GM12878 (cell line): ENCODE results near the gene DQX1. TPM values are rescaled to one million over a fixed set of nuclear protein-coding genes. Genes with fewer than 3 reads are reported as not detected.

Experiments
- ATAC-seq: fragments of 200-7000 bp; cut with Tn5 transposase; 3 replicates; pipeline ENCODE4 v1.9.1; 2020; ENCODE audit warnings: mild to moderate bottlenecking, moderate library complexity
- BruUV-seq: library from RNA; stranded (reverse); fragments of 400-500 nt; replicated peaks from 2 replicates; lab custom pipeline; 2021; lab: Mats Ljungman, UMichigan
- CTCF ChIA-PET: fragments of 300-600 bp; sonication (Branson Sonifier 250); formaldehyde crosslinking; extraction: SDS; loops from one replicate; lab custom pipeline; 2021; ENCODE audit warnings: inconsistent platforms; lab: Yijun Ruan, JAX
- POLR2A ChIA-PET: fragments of 350-600 bp; formaldehyde crosslinking; extraction: SDS; loops from one replicate; lab custom pipeline; 2021; ENCODE audit warnings: inconsistent platforms; lab: Charles Lee
- RAD21 ChIA-PET: fragments of 300-600 bp; sonication (Branson Sonifier 250); formaldehyde crosslinking; loops from one replicate; lab custom pipeline; 2023; ENCODE audit warnings: antibody characterized with exemption; ENCODE audit not compliant: unreplicated experiment; lab: Charles Lee
- SMC1A ChIA-PET: fragments of 300-600 bp; sonication (Branson Sonifier 250); formaldehyde crosslinking; loops from one replicate; lab custom pipeline; 2023; ENCODE audit not compliant: unreplicated experiment, uncharacterized antibody; lab: Charles Lee
- DNase-seq: peaks from one replicate; pipeline ENCODE4 v3.0.0-alpha.2; 2011; ENCODE audit warnings: low read depth, low spot score
- FAIRE-seq: peaks from 3 replicates; lab custom pipeline; 2011; peaks lifted over from hg19 to GRCh38; lab: Jason Lieb, UNC
- H2AFZ ChIP-seq: 2 replicates; pipeline ENCODE4 v1.6.0; 2011; ENCODE audit warnings: low read depth, low read length, control low read depth; ENCODE audit not compliant: control insufficient read depth
- H3K27ac ChIP-seq: 2 replicates; pipeline ENCODE4 v1.5.1; 2011; ENCODE audit warnings: control low read depth; ENCODE audit not compliant: control insufficient read depth, insufficient read depth
- H3K27me3 ChIP-seq, 2 experiments: replicated peaks in 1 of 2; 2 replicates each; pipeline versions ENCODE4 v1.6.0 to v1.6.1; 2011; ENCODE audit warnings: low read length in 1 of 2; ENCODE audit not compliant: control insufficient read depth in 2 of 2, insufficient read depth in 2 of 2
- H3K36me3 ChIP-seq, 2 experiments: 2 replicates each; pipeline ENCODE4 v1.5.1; 2011; ENCODE audit warnings: low read length in 1 of 2; ENCODE audit not compliant: control insufficient read depth in 2 of 2, insufficient read depth in 2 of 2
- H3K4me1 ChIP-seq: 2 replicates; pipeline ENCODE4 v1.6.1; 2011; ENCODE audit warnings: mild to moderate bottlenecking, low read length, moderate library complexity, mixed read lengths; ENCODE audit not compliant: control insufficient read depth, insufficient read depth
- H3K4me2 ChIP-seq: 2 replicates; pipeline ENCODE4 v1.6.0; 2011; ENCODE audit warnings: control low read depth; ENCODE audit not compliant: control insufficient read depth, insufficient read depth
- H3K4me3 ChIP-seq: fragments of 200-600 bp; sonication (generic); 2 replicates; pipeline ENCODE4 v1.5.1; 2016
- H3K79me2 ChIP-seq: 2 replicates; pipeline ENCODE4 v1.6.0; 2011; ENCODE audit warnings: low read length; ENCODE audit not compliant: control insufficient read depth, insufficient read depth
- H3K9ac ChIP-seq: 2 replicates; pipeline ENCODE4 v1.8.0; 2011; ENCODE audit warnings: low read length, control low read depth, mixed read lengths; ENCODE audit not compliant: control insufficient read depth, insufficient read depth
- H3K9me3 ChIP-seq: replicated peaks from 3 replicates; pipeline ENCODE4 v1.5.1; 2011; ENCODE audit warnings: mild to moderate bottlenecking, low read length; ENCODE audit not compliant: control insufficient read depth, insufficient read depth
- H4K20me1 ChIP-seq: 2 replicates; pipeline ENCODE4 v1.6.0; 2011; ENCODE audit not compliant: control insufficient read depth, insufficient read depth
- CTCF ChIP-seq, 3 experiments: IDR thresholded peaks in 2 of 3; conservative IDR thresholded peaks in 1 of 3; 2 replicates each; pipeline ENCODE4 v1.5.1; 2011; ENCODE audit warnings: low read depth in 3 of 3, low read length in 3 of 3, mild to moderate bottlenecking in 3 of 3, control low read depth in 2 of 3, moderate library complexity in 2 of 3, inconsistent platforms in 1 of 3, mixed read lengths in 1 of 3; ENCODE audit not compliant: control insufficient read depth in 2 of 3, insufficient read depth in 1 of 3; ENCODE audit errors: extremely low read depth in 1 of 3
- DPF2 ChIP-seq: fragments of 450-650 bp; IDR thresholded peaks from 2 replicates; pipeline ENCODE4 v1.6.1; 2017; ENCODE audit warnings: mild to moderate bottlenecking
- ELK1 ChIP-seq: IDR thresholded peaks from 2 replicates; pipeline ENCODE4 v1.6.1; 2012; ENCODE audit warnings: low read depth, low read length, improper control_type of control experiment
- MLLT1 ChIP-seq: fragments of 450-650 bp; IDR thresholded peaks from 2 replicates; pipeline ENCODE4 v1.6.1; 2016; ENCODE audit warnings: mild to moderate bottlenecking
- MTA2 ChIP-seq: fragments of 450-650 bp; IDR thresholded peaks from 2 replicates; pipeline ENCODE4 v1.6.1; 2016; ENCODE audit warnings: low read depth, mild to moderate bottlenecking, moderate library complexity
- MXI1 ChIP-seq: fragments of 150-350 bp; IDR thresholded peaks from 2 replicates; pipeline ENCODE4 v1.6.1; 2011; ENCODE audit warnings: low read depth, mild to moderate bottlenecking, inconsistent platforms, low read length, improper control_type of control experiment
- NR2C1 ChIP-seq: fragments of 450-650 bp; IDR thresholded peaks from 2 replicates; pipeline ENCODE4 v1.6.1; 2017; ENCODE audit warnings: antibody characterized with exemption, mild to moderate bottlenecking, moderate library complexity
- PKNOX1 ChIP-seq: fragments of 450-650 bp; IDR thresholded peaks from 2 replicates; pipeline ENCODE4 v1.6.1; 2016; ENCODE audit warnings: mild to moderate bottlenecking
- PML ChIP-seq: IDR thresholded peaks from 2 replicates; pipeline ENCODE4 v1.6.1; 2012; ENCODE audit warnings: low read length, inconsistent platforms
- RAD21 ChIP-seq: IDR thresholded peaks from 2 replicates; pipeline ENCODE4 v1.6.1; 2011; ENCODE audit warnings: mild to moderate bottlenecking, low read depth, low read length, moderate library complexity; ENCODE audit not compliant: insufficient read depth
- SREBF2 ChIP-seq: IDR thresholded peaks from 2 replicates; pipeline ENCODE4 v1.6.1; 2012; ENCODE audit warnings: mild to moderate bottlenecking, low read length
- STAT1 ChIP-seq: fragments of 450-650 bp; conservative IDR thresholded peaks from 2 replicates; pipeline ENCODE4 v1.6.1; 2014; ENCODE audit warnings: antibody characterized with exemption, mild to moderate bottlenecking
- WGBS: methylation state at CpG from one replicate; pipeline ENCODE4 v1.1.6; 2016; ENCODE audit warnings: low lambda C conversion rate; ENCODE audit not compliant: insufficient replicate concordance, insufficient coverage; ENCODE audit errors: missing lambda C conversion rate; 5-methylcytosine and 5-hydroxymethylcytosine counted together
- in situ Hi-C: fragments of 300-500 bp; cut with MboI; formaldehyde crosslinking; loops from 9 replicates; pipeline ENCODE4 v1.14.3; 2018; ENCODE audit warnings: mixed read lengths
- intact Hi-C: fragments of 100-400 bp; cut with micrococcal nuclease; formaldehyde crosslinking; loops from one replicate; pipeline ENCODE4 v1.14.2; 2022; ENCODE audit not compliant: unreplicated experiment
- polyA plus RNA-seq, 11 experiments: library from polyadenylated mRNA; depleted of rRNA in 4 of 11; unstranded in 6 of 11; stranded (reverse) in 5 of 11; fragments of >200 nt; fragmentation: Nextera tagmentation in 4 of 11; fragmentation: Illumina TruSeq in 1 of 11; extraction: Ambion mirVana in 4 of 11; extraction: Trizol in 1 of 11; gene quantifications; 1 replicate in 1 of 11; 2 replicates in 10 of 11; pipeline versions ENCODE4 v1.2.1 to v1.2.3, GENCODE V29; 2011 to 2016; ENCODE audit warnings: inconsistent platforms in 2 of 11, missing spikeins in 2 of 11, low read depth in 1 of 11
- total RNA-seq, 4 experiments: library from RNA; depleted of rRNA in 3 of 4; stranded (reverse); fragments of >200 nt in 3 of 4; fragmentation: Illumina TruSeq in 1 of 4; extraction: Trizol in 1 of 4; gene quantifications; 2 replicates each; pipeline versions ENCODE4 v1.2.1 to v1.2.3, GENCODE V29; 2013 to 2021

Gene DQX1
- total and polyA plus RNA-seq, 10 of the 15 experiments (the other 5 are each of a cell fraction or from before 2014, with no cell fraction given), result 0.34 to 2.1 (median 0.86) TPM

GRCh38 chr2:74510272-74510671 lies 15.8 kb downstream of the DQX1 start (continued):
- TF ChIP-seq NR2C1 (no peak), MXI1 (no peak), CTCF (IDR thresholded peaks at IDR 0.05 in 2 of 3, conservative IDR thresholded peaks at IDR 0.05 in 1 of 3; ENCODE audit: control insufficient read depth in 2 of 3, extremely low read depth in 1 of 3, insufficient read depth in 1 of 3, low read depth in 3 of 3, low read length in 3 of 3) (no peak), PKNOX1 (no peak)

GRCh38 chr2:74507926-74508520 lies 18.0 kb downstream of the DQX1 start:
- H3K9me3 ChIP-seq, result no peaks in the 10 kb centered on the region
- SMC1A ChIA-PET, result interaction anchor here (0.7 to 5.2 kb wide), 4 partner anchors 22 to 78 kb away, joined by 3 to 71 read pairs (median 28); partner anchors contain the start of genes AUP1, DQX1 and HTRA2
- H3K4me2 ChIP-seq, result peak overlapping the region; percentile 95
- peaks cover 0 to 7% of the 10 kb centered on the region in 2 experiments; a peak in 1 of 4 replicates for H3K36me3 ChIP-seq
- no peak for FAIRE-seq
- peak; percentile 53 for ATAC-seq
- peak overlapping the region; percentile 100 for H2AFZ ChIP-seq
- H3K79me2 ChIP-seq, result peaks cover 12% of the 10 kb centered on the region
- in situ Hi-C loops (no loop called here), intact Hi-C loops (loop anchor here (1.0 kb wide), 2 partner anchors 21 to 79 kb away; partner anchors contain the start of genes AUP1 and HTRA2)
- peak overlapping the region; percentile 93 for H3K9ac ChIP-seq
- DNase-seq, result no peak
- TSS peak; percentile 78 for BruUV-seq
- WGBS, result 16% methylated on average over 38 of the region's 38 CpGs
- peaks cover 22% of the 10 kb centered on the region for H3K4me1 ChIP-seq
- CTCF ChIA-PET, result interaction anchor here (0.6 to 13.9 kb wide), 9 partner anchors 12 to 91 kb away, joined by 3 to 231 read pairs (median 6); partner anchors contain the start of genes AUP1, CCDC142, DQX1 and HTRA2
- RAD21 ChIA-PET, result interaction anchor here (0.9 to 5.5 kb wide), 4 partner anchors 23 to 79 kb away, joined by 3 to 61 read pairs (median 26); partner anchors contain the start of genes AUP1 and HTRA2
- POLR2A ChIA-PET, result interaction anchor here (0.9 to 5.8 kb wide), 7 partner anchors 14 to 81 kb away, joined by 3 to 33 read pairs (median 3); partner anchors contain the start of genes AUP1, DQX1, HTRA2 and TTC31
- peaks cover 2 to 3% of the 10 kb centered on the region in 2 experiments; a peak in 3 of 4 replicates for H3K27me3 ChIP-seq
- H4K20me1 ChIP-seq, result no peaks in the 10 kb centered on the region
- H3K27ac ChIP-seq, result peak overlapping the region; percentile 97
- peak overlapping the region; percentile 98 for H3K4me3 ChIP-seq
- TF ChIP-seq MLLT1, result peak; percentile 64; the same call in 1 of the 2 replicates
- no peak for TF ChIP-seq RAD21
- no peak for TF ChIP-seq ELK1
- no peak for TF ChIP-seq STAT1
- TF ChIP-seq MTA2, result 0 out of 2 replicates have a peak, but pooled peaks have one; percentile 37
- no peak for TF ChIP-seq PML
- 0 out of 2 replicates have a peak, but pooled peaks have one; percentile 10 for TF ChIP-seq DPF2
- TF ChIP-seq SREBF2, result no peak
